Measurements from ENCODE around the gene TOMT. TPM values are rescaled to one million over a fixed set of nuclear protein-coding genes. Genes with fewer than 3 reads are reported as not detected.

Gene TOMT
- total RNA-seq, 2 experiments from 2014 or later: not detected

DNA sequence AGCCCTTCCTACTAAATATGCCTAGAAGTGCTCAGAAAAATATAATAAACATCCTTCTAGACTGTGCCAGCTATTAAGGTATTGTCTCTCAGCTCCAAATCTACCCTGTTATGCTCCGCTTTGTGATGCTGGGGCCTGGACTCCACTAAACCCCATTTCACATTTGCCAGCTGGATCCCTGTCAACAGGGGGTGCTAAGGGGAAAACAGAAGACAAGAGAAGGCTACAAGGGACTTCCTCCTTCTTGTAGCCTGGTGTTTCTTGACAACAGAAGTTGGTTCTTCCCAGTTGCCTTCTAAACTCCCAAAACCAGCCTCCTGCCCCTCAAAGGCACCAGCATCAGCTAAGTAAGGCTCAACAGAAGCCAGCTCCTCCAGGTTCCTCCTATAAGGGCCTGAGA lies 30.6 kb upstream of the TOMT start:
- POLR2A ChIA-PET: interaction anchor here (0.7 kb wide), 1 partner anchor 55 kb away, joined by 3 read pairs; no protein-coding TSS in a partner anchor
- H2AFZ ChIP-seq (ENCODE audit: low read length): no peak overlapping the region
- H4K20me1 ChIP-seq (ENCODE audit: insufficient read depth, low read length): peaks cover 22% of the 10 kb centered on the region
- DNase-seq (ENCODE audit: low spot score): peak; percentile 32
- no peak overlapping the region; the same call in 1 of the 2 replicates for H3K4me2 ChIP-seq (ENCODE audit: low read length)
- no peak for TF ChIP-seq EZH2phosphoT487 (IDR thresholded peaks at IDR 0.05; ENCODE audit: borderline replicate concordance, low read depth, low read length)
- TF ChIP-seq, protein P1, sequence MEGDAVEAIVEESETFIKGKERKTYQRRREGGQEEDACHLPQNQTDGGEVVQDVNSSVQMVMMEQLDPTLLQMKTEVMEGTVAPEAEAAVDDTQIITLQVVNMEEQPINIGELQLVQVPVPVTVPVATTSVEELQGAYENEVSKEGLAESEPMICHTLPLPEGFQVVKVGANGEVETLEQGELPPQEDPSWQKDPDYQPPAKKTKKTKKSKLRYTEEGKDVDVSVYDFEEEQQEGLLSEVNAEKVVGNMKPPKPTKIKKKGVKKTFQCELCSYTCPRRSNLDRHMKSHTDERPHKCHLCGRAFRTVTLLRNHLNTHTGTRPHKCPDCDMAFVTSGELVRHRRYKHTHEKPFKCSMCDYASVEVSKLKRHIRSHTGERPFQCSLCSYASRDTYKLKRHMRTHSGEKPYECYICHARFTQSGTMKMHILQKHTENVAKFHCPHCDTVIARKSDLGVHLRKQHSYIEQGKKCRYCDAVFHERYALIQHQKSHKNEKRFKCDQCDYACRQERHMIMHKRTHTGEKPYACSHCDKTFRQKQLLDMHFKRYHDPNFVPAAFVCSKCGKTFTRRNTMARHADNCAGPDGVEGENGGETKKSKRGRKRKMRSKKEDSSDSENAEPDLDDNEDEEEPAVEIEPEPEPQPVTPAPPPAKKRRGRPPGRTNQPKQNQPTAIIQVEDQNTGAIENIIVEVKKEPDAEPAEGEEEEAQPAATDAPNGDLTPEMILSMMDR (conservative IDR thresholded peaks at IDR 0.05; ENCODE audit: low read length): peak; percentile 61
- peaks cover 33% of the 10 kb centered on the region for H3K36me3 ChIP-seq (ENCODE audit: insufficient read depth, low read length)
- peak overlapping the region; percentile 7 for H3K27ac ChIP-seq (ENCODE audit: low read depth, low read length, poor library complexity, severe bottlenecking)
- no peaks in the 10 kb centered on the region for H3K9me2 ChIP-seq (ENCODE audit: insufficient read depth, low read length)
- no peak overlapping the region for H3K4me3 ChIP-seq (ENCODE audit: low read depth, low read length, poor library complexity, severe bottlenecking)
- no peaks in the 10 kb centered on the region for H3K9me3 ChIP-seq (ENCODE audit: low read length)
- intact Hi-C loops (cut with micrococcal nuclease; ENCODE audit: unreplicated experiment): no loop called here
- CTCF ChIA-PET (ENCODE audit: unreplicated experiment): no interaction called here
- H3K79me2 ChIP-seq (ENCODE audit: insufficient read depth, low read depth, low read length): peaks cover 92% of the 10 kb centered on the region
- BruUV-seq (replicated peaks): no TSS peak
- H3K4me1 ChIP-seq (ENCODE audit: insufficient read depth, low read length, poor library complexity, severe bottlenecking): peaks cover 43% of the 10 kb centered on the region

DNA sequence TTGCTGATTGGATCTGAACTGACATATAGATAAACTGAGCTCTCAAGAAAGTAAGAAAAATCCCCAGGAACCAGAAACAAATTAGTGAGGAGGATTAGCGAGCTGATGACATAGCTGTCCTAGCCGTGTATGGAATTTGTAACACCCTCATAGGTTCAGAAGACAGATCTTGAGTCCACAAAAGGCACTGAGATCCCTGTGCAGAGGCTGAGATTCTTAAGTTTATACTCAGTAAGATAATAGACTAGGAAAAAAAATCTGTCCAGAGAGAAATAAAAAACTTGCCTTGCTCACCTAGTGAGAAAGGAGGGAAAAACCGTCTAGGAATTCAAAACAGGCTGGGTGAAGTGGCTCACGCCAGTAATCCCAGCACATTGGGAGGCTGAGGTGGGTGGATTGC lies 30.0 kb upstream of the TOMT start:
- ChIA-PET POLR2A (interaction anchor here (0.6 to 0.7 kb wide), 2 partner anchors 9 to 56 kb away, joined by 3 read pairs; no protein-coding TSS in a partner anchor), CTCF (ENCODE audit: unreplicated experiment) (no interaction called here)
- no TSS peak for BruUV-seq (replicated peaks)
- H3K9me2 ChIP-seq (ENCODE audit: insufficient read depth, low read length): no peaks in the 10 kb centered on the region
- intact Hi-C loops (cut with micrococcal nuclease; ENCODE audit: unreplicated experiment): no loop called here
- peaks cover 16% of the 10 kb centered on the region for H4K20me1 ChIP-seq (ENCODE audit: insufficient read depth, low read length)
- DNase-seq (ENCODE audit: low spot score): no peak
- H3K4me3 ChIP-seq (ENCODE audit: low read depth, low read length, poor library complexity, severe bottlenecking): no peak overlapping the region
- H3K27ac ChIP-seq (ENCODE audit: low read depth, low read length, poor library complexity, severe bottlenecking): no peak overlapping the region
- no peaks in the 10 kb centered on the region for H3K9me3 ChIP-seq (ENCODE audit: low read length)
- no peak overlapping the region for H2AFZ ChIP-seq (ENCODE audit: low read length)
- H3K36me3 ChIP-seq (ENCODE audit: insufficient read depth, low read length): peaks cover 28% of the 10 kb centered on the region
- peaks cover 85% of the 10 kb centered on the region for H3K79me2 ChIP-seq (ENCODE audit: insufficient read depth, low read depth, low read length)
- peaks cover 37% of the 10 kb centered on the region for H3K4me1 ChIP-seq (ENCODE audit: insufficient read depth, low read length, poor library complexity, severe bottlenecking)
- H3K4me2 ChIP-seq (ENCODE audit: low read length): no peak overlapping the region
- no peak for TF ChIP-seq EZH2phosphoT487 (IDR thresholded peaks at IDR 0.05; ENCODE audit: borderline replicate concordance, low read depth, low read length)
- TF ChIP-seq, protein P1 (conservative IDR thresholded peaks at IDR 0.05; ENCODE audit: low read length): no peak

DNA sequence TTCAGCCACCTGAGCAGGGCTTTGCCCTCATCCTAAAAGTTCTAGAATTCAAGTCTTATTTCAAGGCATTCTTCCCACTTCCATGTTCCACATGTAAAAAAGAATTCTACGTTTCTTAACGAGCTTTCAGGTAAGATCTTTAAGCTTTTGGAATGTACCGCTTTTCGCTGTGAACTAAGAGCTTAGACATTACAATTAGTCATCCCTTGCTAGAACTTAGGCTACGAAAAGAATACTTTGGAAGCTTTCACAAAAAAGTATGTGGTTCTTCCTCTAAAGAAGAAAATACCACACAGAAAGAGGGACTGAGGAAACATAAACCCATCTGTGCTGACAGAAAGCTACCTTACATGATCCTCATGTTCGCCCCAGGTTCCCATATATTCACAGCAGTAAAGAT lies 27.2 kb upstream of the TOMT start:
- no peaks in the 10 kb centered on the region for H3K9me2 ChIP-seq (ENCODE audit: insufficient read depth, low read length)
- intact Hi-C loops (cut with micrococcal nuclease; ENCODE audit: unreplicated experiment): no loop called here
- H3K79me2 ChIP-seq (ENCODE audit: insufficient read depth, low read depth, low read length): peaks cover 60% of the 10 kb centered on the region
- H3K4me2 ChIP-seq (ENCODE audit: low read length): peak overlapping the region; percentile 70
- peaks cover 23% of the 10 kb centered on the region for H3K36me3 ChIP-seq (ENCODE audit: insufficient read depth, low read length)
- TF ChIP-seq EZH2phosphoT487 (IDR thresholded peaks at IDR 0.05; ENCODE audit: borderline replicate concordance, low read depth, low read length): no peak
- TF ChIP-seq, protein P1 (conservative IDR thresholded peaks at IDR 0.05; ENCODE audit: low read length): no peak
- BruUV-seq (replicated peaks): TSS peak; percentile 62
- H3K9me3 ChIP-seq (ENCODE audit: low read length): no peaks in the 10 kb centered on the region
- ChIA-PET CTCF (ENCODE audit: unreplicated experiment) (interaction anchor here (0.6 to 1.1 kb wide), 3 partner anchors 32 to 68 kb away, joined by 3 to 4 read pairs (median 4); no protein-coding TSS in a partner anchor), POLR2A (interaction anchor here (0.6 to 2.4 kb wide), 10 partner anchors 8 to 92 kb away, joined by 3 to 9 read pairs (median 4); no protein-coding TSS in a partner anchor)
- peaks cover 4% of the 10 kb centered on the region; the same call in 1 of the 2 replicates for H4K20me1 ChIP-seq (ENCODE audit: insufficient read depth, low read length)
- no peak overlapping the region for H2AFZ ChIP-seq (ENCODE audit: low read length)
- H3K4me3 ChIP-seq (ENCODE audit: low read depth, low read length, poor library complexity, severe bottlenecking): peak overlapping the region; percentile 98
- H3K4me1 ChIP-seq (ENCODE audit: insufficient read depth, low read length, poor library complexity, severe bottlenecking): peaks cover 45% of the 10 kb centered on the region
- H3K27ac ChIP-seq (ENCODE audit: low read depth, low read length, poor library complexity, severe bottlenecking): no peak overlapping the region
- DNase-seq (ENCODE audit: low spot score): no peak

Data from OCI-LY7 (cell line).